ENCODE measurements around the gene NID2. TPM values are rescaled to one million over a fixed set of nuclear protein-coding genes. Genes with fewer than 3 reads are reported as not detected.

Gene NID2
- total and polyA plus RNA-seq, 2 of the 4 experiments (the other 2 are of a cell fraction), result 101 to 303 TPM

DNA sequence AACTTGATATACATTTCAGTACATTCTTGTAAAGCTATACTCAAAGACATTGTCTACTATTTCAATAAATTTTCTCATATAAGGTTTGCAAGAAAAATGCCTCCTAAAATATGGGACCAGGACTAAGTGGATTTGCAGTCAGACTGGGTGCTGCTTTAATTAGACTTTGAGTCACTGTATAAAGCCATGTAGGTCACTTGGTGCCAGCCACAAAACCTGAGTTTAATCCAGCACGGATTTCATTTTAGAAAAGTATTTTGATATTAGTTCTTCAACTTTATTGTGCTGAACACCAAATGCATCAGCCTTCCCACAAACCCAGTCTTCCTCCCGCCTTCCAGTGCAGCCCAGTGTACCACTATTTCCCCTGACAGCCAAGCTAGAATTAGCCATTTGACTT, 9.9 kb upstream of the NID2 start:
- peak overlapping the region; percentile 97 for H2BK20ac ChIP-seq (ENCODE audit: low read depth, low read length)
- H3K9ac ChIP-seq (ENCODE audit: low read depth, low read length), result no peak overlapping the region
- peaks cover 24% of the 10 kb centered on the region for H3K9me1 ChIP-seq (ENCODE audit: insufficient read depth, low read length)
- WGBS, 2 experiments (ENCODE audit: extremely low coverage in 2 of 2, insufficient read length in 1 of 2), result 100% methylated on average over 1 of the region's 2 CpGs; no CpG with 5 or more reads in 1 of the 2 experiments
- H3K27ac ChIP-seq (ENCODE audit: insufficient read depth, low read length), result peak overlapping the region; percentile 98
- ChIA-PET POLR2A (ENCODE audit: unreplicated experiment) (no interaction called here), CTCF (interaction anchor here (1.0 kb wide), 1 partner anchor 32 kb away, joined by 4 read pairs; no protein-coding TSS in a partner anchor)
- H3K36me3 ChIP-seq (ENCODE audit: control insufficient read depth, insufficient read depth, low read length), result no peaks in the 10 kb centered on the region
- peak overlapping the region; percentile 95; the same call in 2 of the 3 replicates for H2BK15ac ChIP-seq (ENCODE audit: low read depth, low read length)
- H4K20me1 ChIP-seq (ENCODE audit: insufficient read depth, low read length), result no peaks in the 10 kb centered on the region
- H4K8ac ChIP-seq (ENCODE audit: low read depth in 2 of 2, low read length in 2 of 2), result peak overlapping the region; percentile 82 to 92
- H3K18ac ChIP-seq (ENCODE audit: low read depth, low read length), result peak overlapping the region; percentile 97
- H4K91ac ChIP-seq (ENCODE audit: insufficient read depth, low read depth, low read length), result peak overlapping the region; percentile 93
- no peak overlapping the region for H3K4me3 ChIP-seq (ENCODE audit: insufficient read depth, low read depth, low read length)
- no peak for DNase-seq
- intact Hi-C loops (cut with micrococcal nuclease) (no loop called here), in situ Hi-C loops (cut with MboI; ENCODE audit: low sequenced_read_pairs) (no loop called here), dilution Hi-C loops (cut with HindIII; ENCODE audit: low sequenced_read_pairs, unreplicated experiment) (no loop called here)
- H2AFZ ChIP-seq (replicated peaks; ENCODE audit: low read length, poor library complexity), result no peak overlapping the region
- peak overlapping the region; percentile 98 for H2BK5ac ChIP-seq (ENCODE audit: low read depth, low read length, poor library complexity, severe bottlenecking)
- H2AK9ac ChIP-seq (replicated peaks; ENCODE audit: low read depth, low read length, poor library complexity), result no peak overlapping the region
- peaks cover 33% of the 10 kb centered on the region for H3K4me1 ChIP-seq (ENCODE audit: control insufficient read depth, insufficient read depth, low read length)
- peak overlapping the region; percentile 99 for H2AK5ac ChIP-seq (ENCODE audit: low read depth, low read length)
- peak overlapping the region; percentile 99 for H3K4ac ChIP-seq (ENCODE audit: low read depth, low read length)
- H4K5ac ChIP-seq (ENCODE audit: low read depth, low read length), result peak overlapping the region; percentile 96
- H3K4me2 ChIP-seq (ENCODE audit: low read depth, low read length), result no peak overlapping the region
- peak overlapping the region; percentile 97 for H3K23ac ChIP-seq (ENCODE audit: low read depth, low read length)
- BruUV-seq (replicated peaks), result no TSS peak
- H3K14ac ChIP-seq (replicated peaks; ENCODE audit: low read depth, low read length), result peak overlapping the region; percentile 98
- H3K27me3 ChIP-seq (ENCODE audit: control insufficient read depth, insufficient read depth, low read length), result no peaks in the 10 kb centered on the region
- no peak for ATAC-seq (ENCODE audit: low read depth)
- peaks cover 0 to 27% of the 10 kb centered on the region in 2 experiments; a peak in 3 of 4 replicates for H3K79me1 ChIP-seq (ENCODE audit: low read depth in 1 of 2, low read length in 2 of 2)
- no peaks in the 10 kb centered on the region for H3K9me3 ChIP-seq (ENCODE audit: control insufficient read depth, insufficient read depth, low read length)
- TF ChIP-seq MAZ (IDR thresholded peaks at IDR 0.05; ENCODE audit: borderline replicate concordance, low read depth, low read length), result no peak
- no peak for TF ChIP-seq SMC3 (IDR thresholded peaks at IDR 0.05; ENCODE audit: low read depth, low read length)
- no peak for TF ChIP-seq FOS (IDR thresholded peaks at IDR 0.05; ENCODE audit: low read depth, low read length)
- TF ChIP-seq POLR2A (IDR thresholded peaks at IDR 0.05; ENCODE audit: low read depth, low read length), result no peak
- no peak for TF ChIP-seq BHLHE40 (IDR thresholded peaks at IDR 0.05; ENCODE audit: low read depth, low read length)
- no peak for TF ChIP-seq CHD1 (IDR thresholded peaks at IDR 0.05; ENCODE audit: low read depth, low read length)
- TF ChIP-seq NFE2L2 (IDR thresholded peaks at IDR 0.05; ENCODE audit: low read depth, low read length), result no peak
- TF ChIP-seq MAFK (IDR thresholded peaks at IDR 0.05; ENCODE audit: low read depth, low read length), result no peak
- no peak for TF ChIP-seq CEBPB (IDR thresholded peaks at IDR 0.05; ENCODE audit: low read depth, low read length)
- TF ChIP-seq, protein P1, sequence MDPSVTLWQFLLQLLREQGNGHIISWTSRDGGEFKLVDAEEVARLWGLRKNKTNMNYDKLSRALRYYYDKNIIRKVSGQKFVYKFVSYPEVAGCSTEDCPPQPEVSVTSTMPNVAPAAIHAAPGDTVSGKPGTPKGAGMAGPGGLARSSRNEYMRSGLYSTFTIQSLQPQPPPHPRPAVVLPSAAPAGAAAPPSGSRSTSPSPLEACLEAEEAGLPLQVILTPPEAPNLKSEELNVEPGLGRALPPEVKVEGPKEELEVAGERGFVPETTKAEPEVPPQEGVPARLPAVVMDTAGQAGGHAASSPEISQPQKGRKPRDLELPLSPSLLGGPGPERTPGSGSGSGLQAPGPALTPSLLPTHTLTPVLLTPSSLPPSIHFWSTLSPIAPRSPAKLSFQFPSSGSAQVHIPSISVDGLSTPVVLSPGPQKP (IDR thresholded peaks at IDR 0.05; ENCODE audit: borderline replicate concordance, low read depth, low read length), result no peak
- TF ChIP-seq, protein P2, sequence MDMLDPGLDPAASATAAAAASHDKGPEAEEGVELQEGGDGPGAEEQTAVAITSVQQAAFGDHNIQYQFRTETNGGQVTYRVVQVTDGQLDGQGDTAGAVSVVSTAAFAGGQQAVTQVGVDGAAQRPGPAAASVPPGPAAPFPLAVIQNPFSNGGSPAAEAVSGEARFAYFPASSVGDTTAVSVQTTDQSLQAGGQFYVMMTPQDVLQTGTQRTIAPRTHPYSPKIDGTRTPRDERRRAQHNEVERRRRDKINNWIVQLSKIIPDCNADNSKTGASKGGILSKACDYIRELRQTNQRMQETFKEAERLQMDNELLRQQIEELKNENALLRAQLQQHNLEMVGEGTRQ (IDR thresholded peaks at IDR 0.05; ENCODE audit: low read depth, low read length), result no peak
- no peak for TF ChIP-seq RCOR1 (IDR thresholded peaks at IDR 0.05; ENCODE audit: insufficient replicate concordance, low read length)
- TF ChIP-seq, protein P3, sequence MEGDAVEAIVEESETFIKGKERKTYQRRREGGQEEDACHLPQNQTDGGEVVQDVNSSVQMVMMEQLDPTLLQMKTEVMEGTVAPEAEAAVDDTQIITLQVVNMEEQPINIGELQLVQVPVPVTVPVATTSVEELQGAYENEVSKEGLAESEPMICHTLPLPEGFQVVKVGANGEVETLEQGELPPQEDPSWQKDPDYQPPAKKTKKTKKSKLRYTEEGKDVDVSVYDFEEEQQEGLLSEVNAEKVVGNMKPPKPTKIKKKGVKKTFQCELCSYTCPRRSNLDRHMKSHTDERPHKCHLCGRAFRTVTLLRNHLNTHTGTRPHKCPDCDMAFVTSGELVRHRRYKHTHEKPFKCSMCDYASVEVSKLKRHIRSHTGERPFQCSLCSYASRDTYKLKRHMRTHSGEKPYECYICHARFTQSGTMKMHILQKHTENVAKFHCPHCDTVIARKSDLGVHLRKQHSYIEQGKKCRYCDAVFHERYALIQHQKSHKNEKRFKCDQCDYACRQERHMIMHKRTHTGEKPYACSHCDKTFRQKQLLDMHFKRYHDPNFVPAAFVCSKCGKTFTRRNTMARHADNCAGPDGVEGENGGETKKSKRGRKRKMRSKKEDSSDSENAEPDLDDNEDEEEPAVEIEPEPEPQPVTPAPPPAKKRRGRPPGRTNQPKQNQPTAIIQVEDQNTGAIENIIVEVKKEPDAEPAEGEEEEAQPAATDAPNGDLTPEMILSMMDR (conservative IDR thresholded peaks at IDR 0.05; ENCODE audit: low read depth, low read length), result no peak
- no peak for TF ChIP-seq RFX5 (IDR thresholded peaks at IDR 0.05; ENCODE audit: low read depth, low read length)
- TF ChIP-seq RAD21 (IDR thresholded peaks at IDR 0.05; ENCODE audit: low read length), result no peak
- TF ChIP-seq MXI1 (IDR thresholded peaks at IDR 0.05; ENCODE audit: borderline replicate concordance, low read depth, low read length), result no peak
- H2BK120ac ChIP-seq (ENCODE audit: low read depth, low read length), result peak overlapping the region; percentile 99
- peak overlapping the region; percentile 85; the same call in 1 of the 2 replicates for H3K56ac ChIP-seq (ENCODE audit: extremely low read depth, insufficient read depth, low read length)
